Duodenal mucosa (tissue), 2 donors: ENCODE measurements around the gene CAB39.

ENCODE experiments used
- H3K27ac ChIP-seq: one replicate; pipeline ENCODE4 v1.7.0; 2013; ENCODE audit warnings: low read depth, low read length
- H3K27me3 ChIP-seq, 2 donors: one replicate each; pipeline ENCODE4 v1.7.0; 2013; ENCODE audit warnings: low read length in 2 of 2, control low read depth in 1 of 2; ENCODE audit not compliant: insufficient read depth in 2 of 2, control insufficient read depth in 1 of 2
- H3K36me3 ChIP-seq, 2 donors: one replicate each; pipeline ENCODE4 v1.7.0; 2013; ENCODE audit warnings: low read length in 2 of 2, control low read depth in 1 of 2; ENCODE audit not compliant: insufficient read depth in 2 of 2, control insufficient read depth in 1 of 2
- H3K4me1 ChIP-seq, 2 donors: one replicate each; pipeline ENCODE4 v1.7.0; 2013; ENCODE audit warnings: low read length in 2 of 2, control low read depth in 1 of 2; ENCODE audit not compliant: insufficient read depth in 2 of 2, control insufficient read depth in 1 of 2
- H3K4me3 ChIP-seq, 2 donors: one replicate each; pipeline ENCODE4 v1.7.0; 2013; ENCODE audit warnings: low read length in 2 of 2, low read depth in 1 of 2
- H3K9ac ChIP-seq, 2 donors: one replicate each; pipeline ENCODE4 v1.7.0; 2013; ENCODE audit warnings: low read length in 2 of 2, low read depth in 1 of 2
- H3K9me3 ChIP-seq, 2 donors: one replicate each; pipeline ENCODE4 v1.7.0; 2013; ENCODE audit warnings: low read length in 2 of 2, control low read depth in 1 of 2; ENCODE audit not compliant: control insufficient read depth in 1 of 2

The CAB39 gene

DNA sequence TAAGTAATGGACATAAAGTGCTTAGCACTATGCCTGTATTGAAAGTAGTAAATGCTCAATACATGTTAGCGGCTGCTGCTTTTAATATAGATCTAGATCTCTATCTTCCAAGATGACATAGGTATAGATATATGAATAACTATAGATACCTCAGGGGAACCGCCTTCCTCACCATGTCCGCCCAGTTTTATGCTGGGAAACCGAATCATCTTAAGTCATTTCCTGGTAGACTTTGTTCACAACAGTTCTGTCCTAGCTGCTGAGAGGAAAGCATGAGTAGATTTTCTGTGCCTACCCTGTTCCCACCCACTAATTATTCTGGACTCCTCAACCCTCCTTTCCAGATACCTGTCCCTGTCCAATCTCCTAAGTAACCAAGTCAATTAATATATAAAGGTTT, 130.5 kb downstream of the CAB39 start:
- Histone ChIP-seq H3K4me3 (no peak overlapping the region), H3K9ac (no peak overlapping the region), H3K36me3 (no peaks in the 10 kb centered on the region), H3K27ac (no peak overlapping the region), H3K9me3 (peaks cover 0 to 5% of the 10 kb centered on the region in 2 donors), H3K4me1 (no peaks in the 10 kb centered on the region), H3K27me3 (no peaks in the 10 kb centered on the region)

DNA sequence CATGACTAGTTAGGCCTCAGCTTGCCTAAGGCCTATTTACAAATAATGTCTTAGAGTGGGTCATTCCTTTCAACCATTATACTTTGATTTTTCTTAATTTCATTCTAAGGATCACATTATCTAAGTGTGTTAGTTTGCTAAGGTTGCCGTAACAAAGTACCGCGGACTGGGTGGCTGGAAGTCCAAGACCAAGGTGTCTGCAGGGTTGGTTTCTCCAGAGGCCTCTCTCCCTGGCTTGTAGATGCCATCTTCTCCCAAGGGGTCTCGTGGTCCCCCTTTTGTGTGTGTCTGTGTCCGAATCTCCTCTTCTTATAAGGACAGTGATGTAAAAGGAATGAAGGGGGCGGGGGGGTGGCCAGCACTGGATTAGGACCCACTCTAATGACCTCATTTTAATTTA, 133.7 kb downstream of the CAB39 start:
- Histone ChIP-seq H3K27ac (no peak overlapping the region), H3K36me3 (no peaks in the 10 kb centered on the region), H3K9me3 (no peaks in the 10 kb centered on the region), H3K4me3 (no peak overlapping the region), H3K27me3 (peaks cover 0 to 3% of the 10 kb centered on the region in 2 donors), H3K4me1 (no peaks in the 10 kb centered on the region), H3K9ac (no peak overlapping the region)

GRCh38 chr2:230847883-230848388, 135.3 kb downstream of the CAB39 start:
- Histone ChIP-seq H3K27me3 (peaks cover 0 to 3% of the 10 kb centered on the region in 2 donors), H3K4me1 (no peaks in the 10 kb centered on the region), H3K9me3 (no peaks in the 10 kb centered on the region), H3K4me3 (no peak overlapping the region), H3K9ac (no peak overlapping the region), H3K27ac (no peak overlapping the region), H3K36me3 (no peaks in the 10 kb centered on the region)

DNA sequence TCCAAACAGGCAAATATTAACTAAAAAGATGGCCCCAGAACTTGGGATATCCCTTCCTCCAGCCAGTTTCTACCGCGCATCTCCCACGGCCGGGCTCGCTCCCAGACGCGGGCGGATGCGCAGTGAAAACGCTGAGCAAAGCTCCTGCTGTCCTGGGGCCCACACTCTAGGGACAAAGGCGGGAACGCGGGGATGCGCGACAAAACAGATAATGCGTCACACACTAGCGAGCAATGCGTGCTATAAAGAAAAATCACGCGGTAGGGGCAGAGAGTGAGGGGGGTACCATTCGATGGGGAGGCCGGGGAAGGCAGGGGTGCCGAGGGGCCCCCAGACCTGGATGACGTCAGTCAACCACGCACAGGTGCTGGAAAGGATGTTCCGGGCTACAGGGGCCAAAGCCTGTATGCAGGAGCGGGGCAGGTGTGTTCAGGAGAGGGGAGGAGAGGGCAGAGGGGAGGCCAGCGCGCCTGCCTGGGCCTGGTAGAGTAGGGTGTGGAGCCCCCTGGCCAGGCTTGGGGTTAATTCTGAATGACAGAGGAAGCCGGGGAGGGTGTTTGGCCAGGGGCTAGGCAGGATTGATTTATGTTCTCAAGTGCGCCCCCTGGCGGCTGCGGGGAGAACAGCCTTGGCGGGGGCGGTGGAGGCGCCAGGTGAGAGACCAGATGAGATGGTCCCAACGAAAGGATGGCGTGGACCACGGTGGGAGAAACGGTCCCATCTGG, 137.2 kb downstream of the CAB39 start:
- Histone ChIP-seq H3K9ac (no peak overlapping the region), H3K27me3 (peaks cover 3 to 7% of the 10 kb centered on the region in 2 donors), H3K4me3 (no peak overlapping the region), H3K27ac (no peak overlapping the region), H3K36me3 (no peaks in the 10 kb centered on the region), H3K4me1 (no peaks in the 10 kb centered on the region), H3K9me3 (no peaks in the 10 kb centered on the region)

- Histone ChIP-seq H3K27ac (no peak overlapping the region), H3K27me3 (peaks cover 3 to 7% of the 10 kb centered on the region in 2 donors), H3K9me3 (no peaks in the 10 kb centered on the region), H3K4me3 (no peak overlapping the region), H3K9ac (no peak overlapping the region), H3K36me3 (no peaks in the 10 kb centered on the region), H3K4me1 (no peaks in the 10 kb centered on the region)
These were observed 137.7 kb downstream of the CAB39 start for GRCh38 chr2:230850358-230850658.

DNA sequence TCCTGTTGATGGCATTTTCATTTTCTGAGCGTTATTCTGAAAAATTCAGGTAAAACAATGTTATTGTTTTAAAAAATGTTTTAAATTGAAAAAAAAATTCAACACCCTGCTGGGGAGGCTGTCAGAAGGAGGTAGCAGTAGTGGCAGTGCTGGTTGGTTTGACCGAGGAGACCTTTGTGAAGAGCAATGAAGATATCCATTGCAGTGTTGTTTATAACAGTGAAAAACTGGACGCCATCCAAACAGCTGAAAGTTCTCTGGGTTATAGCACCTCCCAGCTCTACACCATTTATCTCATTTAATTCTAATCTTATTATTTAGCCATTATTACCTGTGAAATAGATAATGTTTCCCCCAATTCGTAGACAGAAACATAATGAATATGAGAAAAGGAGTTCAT, 139.5 kb downstream of the CAB39 start:
- no peak overlapping the region for H3K27ac ChIP-seq

DNA sequence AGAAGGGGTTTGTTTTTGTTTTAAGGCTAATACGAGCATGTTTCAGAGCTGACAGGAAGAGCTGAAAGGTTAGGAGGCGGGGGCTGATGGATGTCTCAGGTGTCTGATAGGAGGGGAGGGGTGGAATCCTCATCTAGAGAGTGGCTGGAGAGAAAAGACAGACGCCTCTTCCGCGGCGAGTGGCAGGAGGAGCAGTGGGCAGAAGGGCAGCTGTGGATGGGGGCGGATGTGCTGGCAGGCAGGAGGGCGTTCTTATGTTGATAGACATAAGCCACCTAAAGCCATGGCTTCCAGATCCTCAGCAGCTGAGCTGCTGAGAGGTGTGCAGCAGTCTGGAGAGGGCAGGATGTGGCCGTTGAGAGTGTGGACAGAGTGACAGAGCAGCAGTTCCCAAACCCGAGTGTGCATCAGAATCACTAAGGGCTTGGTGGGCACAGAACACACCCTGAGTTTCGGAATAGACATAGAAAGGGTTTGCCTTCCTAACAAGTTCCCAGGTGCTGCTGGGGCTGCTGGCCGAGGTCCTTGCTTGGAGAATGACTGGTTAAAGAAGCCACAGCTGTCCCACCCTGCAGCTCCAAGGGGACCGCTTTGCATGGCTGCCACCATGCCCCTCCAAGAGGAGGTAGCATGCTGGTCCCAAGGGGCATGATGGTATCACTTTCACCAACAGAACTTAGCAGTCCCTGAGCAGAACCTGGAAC, 149.1 kb downstream of the CAB39 start:
- Histone ChIP-seq H3K4me1 (peaks cover 9 to 14% of the 10 kb centered on the region in 2 donors), H3K9ac (no peak overlapping the region), H3K27ac (no peak overlapping the region), H3K9me3 (no peaks in the 10 kb centered on the region), H3K4me3 (no peak overlapping the region), H3K27me3 (peaks cover 5 to 16% of the 10 kb centered on the region in 2 donors), H3K36me3 (no peaks in the 10 kb centered on the region)

More for the DNA sequence above, 139.5 kb downstream of the CAB39 start:
- Histone ChIP-seq H3K9ac (no peak overlapping the region), H3K27me3 (peaks cover 9 to 15% of the 10 kb centered on the region in 2 donors), H3K4me3 (no peak overlapping the region), H3K36me3 (no peaks in the 10 kb centered on the region), H3K9me3 (no peaks in the 10 kb centered on the region), H3K4me1 (no peaks in the 10 kb centered on the region)

DNA sequence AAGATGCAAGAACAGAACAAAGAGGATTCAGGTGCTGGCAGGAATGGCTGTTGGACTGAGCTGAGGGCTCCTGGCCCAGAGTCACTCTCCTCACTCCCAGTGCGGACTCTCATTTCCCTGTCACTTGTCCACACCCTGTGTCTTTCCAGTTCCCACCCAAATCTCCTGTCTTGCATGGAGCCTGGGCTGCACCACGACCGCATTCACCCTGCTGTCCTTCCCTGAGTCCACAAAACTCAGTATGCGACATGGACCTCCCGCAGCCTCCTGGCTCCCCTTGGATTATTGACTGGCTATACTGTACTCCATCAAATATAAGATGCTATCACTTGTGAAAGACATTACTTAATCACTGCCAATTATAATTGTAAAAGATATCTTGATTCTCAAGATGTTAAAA, 149.7 kb downstream of the CAB39 start:
- Histone ChIP-seq H3K27ac (no peak overlapping the region), H3K4me1 (peaks cover 14 to 20% of the 10 kb centered on the region in 2 donors), H3K4me3 (no peak overlapping the region), H3K9me3 (no peaks in the 10 kb centered on the region), H3K27me3 (peaks cover 4 to 15% of the 10 kb centered on the region in 2 donors), H3K36me3 (no peaks in the 10 kb centered on the region), H3K9ac (no peak overlapping the region)

DNA sequence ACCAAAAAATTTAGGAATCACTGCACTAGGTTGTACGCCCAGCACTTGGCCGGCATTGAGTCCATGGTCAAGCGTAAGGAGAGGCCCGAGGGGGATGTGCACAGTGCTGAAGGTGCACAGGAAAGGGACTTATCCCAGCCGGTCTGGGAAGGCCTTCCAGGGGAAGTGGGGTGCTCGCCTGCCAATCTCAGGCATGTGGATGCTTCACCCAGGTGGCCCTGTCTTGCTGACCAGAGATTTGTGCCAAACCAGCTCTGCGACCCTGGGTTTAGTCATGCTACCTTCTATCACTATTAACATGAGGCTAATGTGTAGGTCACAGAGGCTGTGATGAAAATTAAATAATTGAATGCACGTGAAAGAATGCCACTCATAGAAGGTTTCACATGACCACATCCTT, 150.4 kb downstream of the CAB39 start:
- H3K4me3 ChIP-seq, result no peak overlapping the region
- H3K27me3 ChIP-seq, result peaks cover under 1 to 15% of the 10 kb centered on the region in 2 donors

GRCh38 chr2:230863442-230864121, 150.9 kb downstream of the CAB39 start:
- Histone ChIP-seq H3K27ac (no peak overlapping the region), H3K36me3 (no peaks in the 10 kb centered on the region), H3K9me3 (no peaks in the 10 kb centered on the region), H3K4me1 (peaks cover 15 to 22% of the 10 kb centered on the region in 2 donors), H3K9ac (no peak overlapping the region), H3K4me3 (no peak overlapping the region), H3K27me3 (peaks cover 0 to 12% of the 10 kb centered on the region in 2 donors)

More for the DNA sequence above, 150.4 kb downstream of the CAB39 start:
- Histone ChIP-seq H3K4me1 (peaks cover 15 to 21% of the 10 kb centered on the region in 2 donors), H3K27ac (no peak overlapping the region), H3K9me3 (no peaks in the 10 kb centered on the region), H3K9ac (no peak overlapping the region), H3K36me3 (no peaks in the 10 kb centered on the region)
